Suppressor macrophage treated with lipopolysaccharide for 1 hour (primary cell): Measurements from ENCODE around the gene SGMS1.
A peak's percentile ranks its signal among the peaks of the same experiment; 100 is the strongest.
"Not testable (repeated sequence)": the region's sequence is repeated elsewhere in the genome, so short reads cannot be mapped to it uniquely, and the experiment has no call there.

Source experiments
- DNase-seq, 3 donors: peaks; one replicate each; pipeline ENCODE4 v3.0.0-alpha.2; 2020 to 2022

The SGMS1 gene

DNA sequence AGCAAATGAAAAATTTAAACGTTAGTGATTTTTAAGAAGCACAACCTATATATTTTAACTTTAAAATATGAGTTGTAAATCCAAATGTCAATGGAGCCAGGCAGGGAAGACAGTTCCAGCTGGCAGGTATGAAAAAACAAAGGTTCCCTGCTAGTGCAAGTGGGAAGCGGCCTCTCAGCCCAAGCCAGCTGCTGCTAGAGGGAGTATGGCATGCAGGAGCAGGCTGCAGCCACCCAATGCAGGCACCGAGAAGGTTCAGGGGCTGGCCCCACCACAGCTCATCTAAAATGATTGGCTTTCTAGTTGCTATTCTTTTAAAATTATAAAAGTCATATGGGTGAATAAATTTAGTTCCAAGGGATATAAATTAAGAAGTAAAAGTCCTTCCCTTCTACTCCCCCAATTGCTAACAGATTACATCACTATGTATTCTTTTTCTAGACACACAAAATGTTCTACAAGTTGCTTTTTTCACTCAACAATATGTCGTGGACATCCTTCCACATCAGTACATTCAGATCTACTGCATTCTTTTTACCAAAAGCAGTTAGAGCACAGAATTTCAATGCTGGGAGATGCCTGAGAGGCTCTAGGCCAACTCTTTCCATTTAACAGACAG lies 69.3 kb downstream of the SGMS1 start:
- DNase-seq: peak in 1 of 3 donors; percentile 13

- peak in 2 of 3 donors; percentile 13 to 17 for DNase-seq
Observed at GRCh38 chr10:50552771-50553535, 70.8 kb downstream of the SGMS1 start.

GRCh38 chr10:50552308-50552707 lies 71.4 kb downstream of the SGMS1 start:
- DNase-seq: no peak

GRCh38 chr10:50551894-50552293 lies 71.9 kb downstream of the SGMS1 start:
- peak in 1 of 3 donors; percentile 1 for DNase-seq

DNA sequence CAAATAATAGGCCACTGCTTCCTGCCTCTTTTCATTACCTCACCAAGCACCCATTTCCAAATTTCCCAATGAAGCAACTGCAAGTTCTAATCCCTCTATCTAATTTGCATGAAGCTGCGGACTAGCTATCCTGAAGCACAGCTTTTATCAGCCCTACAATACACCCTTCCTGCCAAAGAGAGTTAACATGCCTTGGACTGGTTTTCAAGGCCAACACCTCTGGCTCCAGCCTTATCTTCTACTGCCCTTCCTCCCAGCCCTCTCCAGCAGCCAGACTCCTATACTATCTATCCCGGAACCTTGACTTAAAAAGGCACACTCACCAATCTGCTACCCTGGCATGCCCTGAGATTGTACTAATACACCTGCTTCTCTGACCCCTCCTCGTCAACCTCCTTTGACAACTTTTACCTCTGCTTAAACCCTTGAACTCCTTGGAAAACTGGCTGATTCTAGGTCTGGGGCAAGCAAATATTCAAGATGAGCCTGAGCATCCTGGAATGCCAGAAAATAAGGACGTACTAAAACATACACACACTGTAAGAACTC lies 73.4 kb downstream of the SGMS1 start:
- DNase-seq: peak; percentile 20 to 28 (median 21)

GRCh38 chr10:50549186-50549585 lies 74.6 kb downstream of the SGMS1 start:
- not testable (repeated sequence) for DNase-seq

- DNase-seq: not testable (repeated sequence)
Observed at GRCh38 chr10:50548481-50548880, 75.3 kb downstream of the SGMS1 start.

DNA sequence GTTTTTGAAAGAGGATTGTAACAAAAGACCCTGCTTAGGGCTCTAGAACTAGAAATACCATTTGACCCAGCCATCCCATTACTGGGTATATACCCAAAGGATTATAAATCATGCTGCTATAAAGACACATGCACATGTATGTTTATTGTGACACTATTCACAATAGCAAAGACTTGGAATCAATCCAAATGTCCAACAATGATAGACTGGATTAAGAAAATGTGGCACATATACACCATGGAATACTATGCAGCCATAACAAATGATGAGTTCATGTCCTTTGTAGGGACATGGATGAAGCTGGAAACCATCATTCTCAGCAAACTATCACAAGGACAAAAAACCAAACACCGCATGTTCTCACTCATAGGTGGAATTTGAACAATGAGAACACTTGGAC lies 77.5 kb downstream of the SGMS1 start:
- DNase-seq: not testable (repeated sequence)

DNA sequence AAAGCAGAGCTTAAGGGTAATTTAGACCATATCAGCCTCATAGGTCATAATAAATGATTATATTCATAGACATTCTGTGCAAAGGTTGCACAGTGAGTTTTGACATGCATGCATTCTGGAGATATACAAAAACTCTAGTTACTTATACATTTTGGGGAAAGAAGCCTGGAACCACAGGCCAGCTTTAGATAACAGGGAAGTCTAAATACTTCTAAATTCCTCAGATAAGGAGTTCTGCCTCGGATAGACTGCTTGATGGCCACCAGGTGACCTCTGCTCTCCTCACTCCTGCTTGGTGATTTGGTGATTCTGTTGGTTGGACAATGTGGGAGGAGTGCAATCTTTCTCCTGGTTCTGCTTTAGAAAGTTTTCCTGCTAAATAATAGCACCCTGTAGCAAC lies 77.9 kb downstream of the SGMS1 start:
- no peak for DNase-seq

DNA sequence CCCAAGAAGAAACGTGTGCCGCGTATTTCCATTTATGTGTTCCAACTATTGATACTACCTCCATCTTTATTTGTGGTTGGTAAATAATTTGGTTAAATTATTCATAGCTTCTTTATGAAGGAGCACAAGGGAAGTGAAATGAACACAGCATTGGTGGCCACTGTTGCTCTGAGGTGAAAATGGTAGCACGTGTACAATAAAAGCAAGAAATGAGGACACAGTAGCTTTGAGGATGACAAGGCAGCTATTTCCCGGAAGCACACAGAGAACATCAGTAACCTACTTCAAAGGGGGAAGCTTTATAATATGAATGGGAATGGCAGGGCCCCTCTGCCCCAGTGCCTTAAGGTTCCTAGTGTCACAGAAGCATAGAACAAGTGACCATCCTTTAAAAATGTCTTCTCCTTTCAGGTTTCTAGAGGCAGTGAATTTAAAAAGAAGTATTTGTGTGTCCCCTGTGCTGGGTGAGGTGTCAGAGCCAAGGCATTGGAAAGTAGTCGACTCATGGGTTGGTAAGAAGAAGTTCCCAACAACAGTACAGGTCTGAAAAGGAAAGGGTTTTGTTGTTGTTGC lies 78.8 kb downstream of the SGMS1 start:
- no peak for DNase-seq

DNA sequence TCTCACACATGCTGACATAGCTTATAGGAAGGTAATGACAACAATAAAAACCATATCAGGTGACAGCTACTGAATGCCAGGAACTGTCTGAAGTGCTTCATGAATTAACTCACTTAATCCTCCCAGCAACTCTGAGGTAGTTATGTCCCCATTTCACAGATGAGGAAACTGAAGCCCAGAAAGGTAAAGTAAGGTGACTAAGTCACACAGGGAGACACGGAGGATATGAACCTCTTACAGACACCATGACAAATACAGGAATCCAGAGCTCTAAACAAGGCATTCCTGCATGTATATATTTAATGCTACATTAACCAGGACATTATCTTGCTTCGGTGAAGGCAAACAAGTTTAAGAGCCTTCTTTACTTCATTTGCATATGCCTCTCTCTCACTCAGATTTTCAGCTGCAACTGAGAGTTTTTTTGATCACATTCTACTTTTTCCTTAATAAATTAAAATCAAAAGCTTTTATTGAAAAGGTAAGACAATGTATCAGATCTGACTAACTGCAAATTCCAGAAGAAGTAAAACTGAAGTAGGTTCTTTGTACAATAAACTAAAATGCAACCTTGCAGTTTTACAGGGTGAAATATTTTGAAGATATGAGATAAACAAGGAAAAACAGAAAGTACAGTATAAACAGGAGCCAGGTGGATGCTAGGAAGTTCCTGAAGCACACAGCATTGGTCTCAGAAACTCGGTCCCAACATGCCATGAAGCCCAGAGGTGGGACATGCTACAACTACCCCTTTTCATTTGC lies 79.5 kb downstream of the SGMS1 start:
- no peak for DNase-seq

GRCh38 chr10:50542871-50543270 lies 80.9 kb downstream of the SGMS1 start:
- DNase-seq: no peak

DNA sequence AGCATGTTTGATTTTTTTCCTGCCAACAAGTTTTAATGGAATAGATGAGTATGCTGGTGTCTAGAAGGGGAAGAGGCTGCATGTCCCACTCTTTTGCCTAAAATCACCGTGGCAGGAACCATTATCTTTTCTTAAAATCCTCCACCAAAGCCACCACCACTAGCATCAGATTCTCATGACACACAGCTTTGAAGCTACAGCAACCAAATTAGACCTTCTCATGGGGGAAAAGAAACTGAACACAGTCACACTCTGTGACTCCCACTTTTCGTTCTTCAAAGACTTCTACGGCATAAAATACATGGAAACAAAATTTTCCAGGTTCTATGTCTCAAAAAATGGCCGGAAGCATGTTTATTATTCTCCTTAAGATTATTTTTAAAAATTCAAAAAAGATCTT lies 81.8 kb downstream of the SGMS1 start:
- DNase-seq: peak in 1 of 3 donors; percentile 4

GRCh38 chr10:50541317-50541716 lies 82.4 kb downstream of the SGMS1 start:
- DNase-seq: no peak

- DNase-seq: no peak
Observed at GRCh38 chr10:50540826-50541122, 83.0 kb downstream of the SGMS1 start.

- DNase-seq: peak; percentile 70 to 90 (median 78)
Observed at GRCh38 chr10:50540069-50540825, 83.5 kb downstream of the SGMS1 start.

GRCh38 chr10:50538555-50539398 lies 85.0 kb downstream of the SGMS1 start:
- DNase-seq: peak; percentile 29 to 69 (median 34)

DNA sequence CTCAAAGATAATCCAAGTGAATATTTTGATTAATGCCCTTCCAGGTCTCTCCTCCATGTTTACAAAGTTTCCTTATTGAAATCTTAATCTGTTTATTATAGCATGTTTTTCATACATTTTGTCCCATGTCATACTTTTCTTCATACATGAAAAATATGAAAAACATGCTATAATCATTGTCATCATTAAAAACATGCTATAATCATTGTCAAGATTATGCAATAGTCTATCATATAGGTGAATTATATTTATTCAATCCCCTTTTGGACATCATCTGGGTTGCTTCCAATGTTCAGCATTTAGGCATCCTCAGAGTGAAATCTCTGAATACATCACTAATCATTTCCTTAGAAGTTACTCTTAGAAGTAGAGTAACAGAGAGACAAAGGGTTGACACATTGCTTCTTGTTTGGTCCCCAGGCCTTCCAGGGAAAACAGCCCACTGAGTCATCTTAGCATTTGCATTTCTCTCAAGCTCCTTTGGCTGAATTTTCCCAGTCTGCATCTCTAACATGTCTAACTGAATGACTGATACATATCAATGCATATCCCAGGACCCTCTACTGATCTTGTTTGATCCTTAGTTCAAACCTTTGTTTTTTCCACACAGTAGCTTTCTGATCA lies 87.0 kb downstream of the SGMS1 start:
- peak; percentile 19 to 38 (median 31) for DNase-seq

- not testable (repeated sequence) for DNase-seq
Observed at GRCh38 chr10:50534748-50535376, 88.9 kb downstream of the SGMS1 start.

- DNase-seq: peak in 1 of 3 donors; percentile 26
Observed at GRCh38 chr10:50533296-50533695, 90.5 kb downstream of the SGMS1 start.
